Gastrocnemius medialis (tissue), 4 donors: ENCODE measurements around the gene SNX21.

Source experiments
- CTCF ChIP-seq, 5 experiments: fragments of 450-650 bp in 3 of 5; fragments of 200-600 bp in 2 of 5; sonication (generic) in 2 of 5; IDR thresholded peaks in 4 of 5; conservative IDR thresholded peaks in 1 of 5; 1 replicate in 4 of 5; 2 replicates in 1 of 5; pipeline ENCODE4 v1.5.1; 2016 to 2019; ENCODE audit warnings: antibody characterized with exemption in 5 of 5, mild to moderate bottlenecking in 3 of 5, moderate library complexity in 3 of 5
- POLR2A ChIP-seq, 2 donors: fragments of 450-650 bp; IDR thresholded peaks; one replicate each; pipeline ENCODE4 v1.6.1; 2017; ENCODE audit warnings: antibody characterized with exemption in 2 of 2, mild to moderate bottlenecking in 2 of 2, moderate library complexity in 2 of 2

DNA sequence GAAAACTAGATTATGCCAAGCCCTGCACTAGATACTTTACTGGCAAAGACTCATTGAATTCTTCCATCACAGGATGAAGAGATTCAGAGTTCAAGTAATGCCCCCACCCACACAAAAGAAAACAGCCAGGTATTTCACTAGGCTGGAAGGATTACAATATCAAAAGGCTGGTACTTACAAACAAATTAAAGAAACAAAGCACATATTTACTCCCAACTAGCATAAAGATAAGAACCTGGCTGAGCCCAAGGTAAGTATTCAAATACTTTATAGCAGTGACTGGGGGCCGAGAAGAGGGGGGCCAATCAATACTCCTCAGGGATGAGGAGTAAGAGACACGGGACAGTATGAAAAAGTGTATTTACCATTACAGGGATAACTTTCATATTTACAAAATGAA is 19.9 kb downstream of the SNX21 start:
- TF ChIP-seq POLR2A (IDR thresholded peaks at IDR 0.05) (no peak), CTCF (IDR thresholded peaks at IDR 0.05 in 4 of 5, conservative IDR thresholded peaks at IDR 0.05 in 1 of 5) (no peak)
